Activated naive CD4-positive, alpha-beta T cell treated with Interleukin-2 at 50 U/mL for 16 hours (primary cell): ENCODE measurements around the gene UBP1.
"Not testable (repeated sequence)": the region's sequence is repeated elsewhere in the genome, so short reads cannot be mapped to it uniquely, and the experiment has no call there.

Experiments
- DNase-seq: peaks from one replicate; pipeline ENCODE4 v3.0.0-alpha.2; 2020

The UBP1 gene

GRCh38 chr3:33388374-33389100, 51.7 kb downstream of the UBP1 start:
- DNase-seq = no peak

GRCh38 chr3:33386631-33387030, 53.6 kb downstream of the UBP1 start:
- no peak for DNase-seq

- peak; percentile 19 for DNase-seq
Observed at GRCh38 chr3:33385423-33385822, 54.8 kb downstream of the UBP1 start.

- DNase-seq = no peak
Observed at GRCh38 chr3:33383951-33384350, 56.3 kb downstream of the UBP1 start.

GRCh38 chr3:33380653-33381052, 59.6 kb downstream of the UBP1 start:
- no peak for DNase-seq

GRCh38 chr3:33377931-33378330, 62.3 kb downstream of the UBP1 start:
- no peak for DNase-seq

GRCh38 chr3:33377489-33377888, 62.7 kb downstream of the UBP1 start:
- no peak for DNase-seq

GRCh38 chr3:33373082-33373437, 67.1 kb downstream of the UBP1 start:
- no peak for DNase-seq

GRCh38 chr3:33372218-33373081, 67.8 kb downstream of the UBP1 start:
- peak; percentile 38 for DNase-seq

- no peak for DNase-seq
Observed at GRCh38 chr3:33364531-33365128, 75.6 kb downstream of the UBP1 start.

GRCh38 chr3:33364060-33364459, 76.1 kb downstream of the UBP1 start:
- no peak for DNase-seq

- no peak for DNase-seq
Observed at GRCh38 chr3:33363113-33363800, 76.9 kb downstream of the UBP1 start.

GRCh38 chr3:33360136-33360825, 79.9 kb downstream of the UBP1 start:
- DNase-seq = no peak

GRCh38 chr3:33358172-33358781, 81.9 kb downstream of the UBP1 start:
- DNase-seq = no peak

GRCh38 chr3:33355611-33356010, 84.6 kb downstream of the UBP1 start:
- DNase-seq = no peak

GRCh38 chr3:33339758-33340157, 100.4 kb downstream of the UBP1 start:
- DNase-seq = no peak

GRCh38 chr3:33338936-33339465, 101.2 kb downstream of the UBP1 start:
- DNase-seq = not testable (repeated sequence)
